Astrocyte of the spinal cord (primary cell): ENCODE data around the gene CELA2B.
"Not testable (repeated sequence)": the region's sequence is repeated elsewhere in the genome, so short reads cannot be mapped to it uniquely, and the experiment has no call there.

Experiments
- DNase-seq: peaks from one replicate; pipeline ENCODE4 v3.0.0; 2011; ENCODE audit warnings: low read depth, low spot score
- H3K4me3 ChIP-seq: 2 replicates; pipeline ENCODE4 v1.5.1; 2011; ENCODE audit warnings: low read depth, mild to moderate bottlenecking, low read length, moderate library complexity
- in situ Hi-C: cut with HindIII; loops from 2 replicates; pipeline ENCODE4 v1.10.0; 2017; ENCODE audit warnings: low sequenced_read_pairs
- TF ChIP-seq, protein P1 (sequence below): IDR thresholded peaks from 2 replicates; pipeline ENCODE4 v1.5.1; 2012; ENCODE audit warnings: low read depth, mild to moderate bottlenecking, low read length, inconsistent platforms

The CELA2B gene

DNA sequence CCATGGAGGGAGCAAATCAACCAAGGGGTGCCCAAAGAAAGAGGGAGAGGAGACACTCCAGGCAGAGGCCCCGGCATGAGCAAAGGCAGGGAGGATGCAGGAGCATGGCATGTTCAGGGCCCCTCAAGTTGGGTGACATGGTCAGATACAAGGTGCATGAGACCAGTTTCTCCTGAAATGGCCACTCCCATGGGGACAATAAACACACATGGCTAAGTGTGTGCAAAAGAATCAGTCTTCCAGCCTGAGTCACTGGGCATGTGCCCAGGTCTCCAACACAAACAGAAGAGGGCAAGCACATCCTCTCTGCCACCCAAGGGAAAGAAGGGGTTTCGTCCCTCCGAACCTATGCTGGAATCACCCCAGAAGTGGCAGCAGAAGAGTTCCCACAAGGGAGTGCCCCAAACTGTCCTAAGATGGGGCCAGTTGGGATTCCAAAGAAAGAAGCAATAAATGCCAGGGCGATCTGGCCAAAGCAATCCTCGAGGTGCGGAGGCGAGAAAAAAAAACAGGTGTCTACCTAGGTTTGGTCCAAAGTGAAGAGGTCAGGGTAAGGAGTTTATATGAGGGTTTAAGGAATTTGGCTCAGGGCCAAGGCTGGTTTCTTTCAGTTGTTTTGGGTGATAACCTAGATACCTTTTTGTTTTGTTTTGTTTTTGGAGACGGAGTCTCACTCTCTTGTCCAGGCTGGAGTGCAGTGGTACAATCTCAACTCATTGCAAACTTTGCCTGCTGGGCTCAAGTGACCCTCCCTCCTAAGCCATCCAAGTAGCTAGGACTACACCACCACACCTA, 34.9 kb downstream of the CELA2B start:
- H3K4me3 ChIP-seq, result no peak overlapping the region
- TF ChIP-seq, protein P1, sequence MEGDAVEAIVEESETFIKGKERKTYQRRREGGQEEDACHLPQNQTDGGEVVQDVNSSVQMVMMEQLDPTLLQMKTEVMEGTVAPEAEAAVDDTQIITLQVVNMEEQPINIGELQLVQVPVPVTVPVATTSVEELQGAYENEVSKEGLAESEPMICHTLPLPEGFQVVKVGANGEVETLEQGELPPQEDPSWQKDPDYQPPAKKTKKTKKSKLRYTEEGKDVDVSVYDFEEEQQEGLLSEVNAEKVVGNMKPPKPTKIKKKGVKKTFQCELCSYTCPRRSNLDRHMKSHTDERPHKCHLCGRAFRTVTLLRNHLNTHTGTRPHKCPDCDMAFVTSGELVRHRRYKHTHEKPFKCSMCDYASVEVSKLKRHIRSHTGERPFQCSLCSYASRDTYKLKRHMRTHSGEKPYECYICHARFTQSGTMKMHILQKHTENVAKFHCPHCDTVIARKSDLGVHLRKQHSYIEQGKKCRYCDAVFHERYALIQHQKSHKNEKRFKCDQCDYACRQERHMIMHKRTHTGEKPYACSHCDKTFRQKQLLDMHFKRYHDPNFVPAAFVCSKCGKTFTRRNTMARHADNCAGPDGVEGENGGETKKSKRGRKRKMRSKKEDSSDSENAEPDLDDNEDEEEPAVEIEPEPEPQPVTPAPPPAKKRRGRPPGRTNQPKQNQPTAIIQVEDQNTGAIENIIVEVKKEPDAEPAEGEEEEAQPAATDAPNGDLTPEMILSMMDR, result no peak
- no peak for DNase-seq
- in situ Hi-C loops, result no loop called here

DNA sequence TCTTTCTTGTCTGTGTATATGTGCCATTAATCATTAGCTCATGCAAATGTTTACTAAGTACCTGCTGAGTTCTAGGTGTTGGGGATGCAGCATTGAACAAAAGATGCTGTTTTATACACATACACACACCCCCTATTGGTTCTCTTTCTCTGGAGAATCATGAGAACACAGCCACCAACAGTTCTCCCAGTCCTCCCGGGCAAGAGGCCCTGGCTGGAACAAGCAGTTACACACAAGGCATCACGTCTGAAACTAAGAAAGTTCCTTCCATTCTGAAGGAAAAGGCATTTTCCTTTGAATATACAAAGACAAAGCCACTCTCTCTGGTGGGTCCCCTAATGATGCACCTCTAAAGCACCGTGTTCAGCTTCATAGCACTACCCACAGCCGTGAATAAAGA, 37.3 kb downstream of the CELA2B start:
- in situ Hi-C loops, result no loop called here
- DNase-seq, result no peak
- H3K4me3 ChIP-seq, result no peak overlapping the region
- TF ChIP-seq, protein P1, result no peak

- no peak overlapping the region for H3K4me3 ChIP-seq
- DNase-seq, result no peak
- TF ChIP-seq, protein P1, result no peak
- in situ Hi-C loops, result no loop called here
Observed at GRCh38 chr1:15513919-15514318, 38.0 kb downstream of the CELA2B start.

DNA sequence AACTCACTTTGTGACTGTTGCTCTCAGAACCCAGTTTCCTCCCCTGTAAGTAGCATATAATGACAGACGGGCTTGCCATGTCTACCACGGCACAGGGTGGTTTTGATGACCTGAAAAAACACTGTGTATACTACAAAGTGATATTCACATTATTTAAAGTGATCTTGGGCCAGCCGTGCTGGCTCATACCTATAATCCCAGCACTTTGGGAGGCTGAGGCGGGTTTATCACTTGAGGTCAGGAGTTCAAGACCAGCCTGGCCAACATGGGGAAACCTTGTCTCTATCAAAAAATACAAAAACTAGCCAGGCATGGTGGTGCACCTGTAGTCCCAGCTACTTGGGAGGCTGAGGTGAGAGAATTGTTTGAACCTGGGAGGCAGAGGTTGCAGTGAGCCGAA, 38.7 kb downstream of the CELA2B start:
- in situ Hi-C loops, H3K4me3 ChIP-seq, DNase-seq: not testable (repeated sequence)

- TF ChIP-seq, protein P1, result no peak
- no peak overlapping the region for H3K4me3 ChIP-seq
- in situ Hi-C loops, result no loop called here
- no peak for DNase-seq
Observed at GRCh38 chr1:15515022-15515663, 39.2 kb downstream of the CELA2B start.

DNA sequence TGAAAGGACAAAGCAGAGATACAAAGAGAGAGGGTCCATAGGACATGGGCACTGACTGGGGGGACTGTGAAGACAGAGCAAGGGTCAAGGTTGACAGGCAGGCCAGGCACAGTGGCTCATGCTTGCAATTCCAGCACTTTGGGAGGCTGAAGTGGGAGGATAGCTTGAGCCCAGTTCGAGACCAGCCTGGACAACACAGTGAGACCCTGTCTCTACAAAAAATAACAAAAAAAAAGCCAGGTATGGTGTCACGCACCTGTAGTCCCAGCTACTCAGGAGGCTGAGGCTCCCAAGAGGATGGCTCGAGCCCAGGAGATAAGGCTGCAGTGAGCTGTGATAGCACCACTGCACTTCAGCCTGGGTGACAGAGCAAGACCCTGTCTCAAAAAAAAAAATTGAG, 43.7 kb downstream of the CELA2B start:
- TF ChIP-seq, protein P1, result no peak
- DNase-seq, result no peak
- in situ Hi-C loops, result no loop called here
- no peak overlapping the region for H3K4me3 ChIP-seq

GRCh38 chr1:15521206-15521906, 45.5 kb downstream of the CELA2B start:
- DNase-seq, in situ Hi-C loops, H3K4me3 ChIP-seq: not testable (repeated sequence)
